Measurements from ENCODE around the gene EOMES. TPM values are rescaled to one million over a fixed set of nuclear protein-coding genes. Genes with fewer than 3 reads are reported as not detected.
"Not testable (repeated sequence)": the region's sequence is repeated elsewhere in the genome, so short reads cannot be mapped to it uniquely, and the experiment has no call there.

The EOMES gene
- 1 to 10 TPM in 3 of 6 donors, under 1 TPM in 3; 0.44 to 2.1 (median 1.1) TPM for total RNA-seq

GRCh38 chr3:27721717-27722564, at the start of gene EOMES:
TSS of gene EOMES (minus strand) at chr3:27722323. CDS start at chr3:27722294, 29 bp downstream.
- Histone ChIP-seq H3K27ac (peak within 1 kb of the TSS in 1 of 4 donors; percentile 70), H3K9me3 (no peaks in the 10 kb centered on the region), H3K36me3 (no peaks in the 10 kb centered on the region), H3K27me3 (peaks cover 0 to 45% (median 21%) of the 10 kb centered on the region in 4 donors), H3K4me1 (peaks cover 17 to 43% (median 30%) of the 10 kb centered on the region in 4 donors), H3K4me3 (peak within 1 kb of the TSS; percentile 3 to 52 (median 42))
- WGBS, 2 donors, result 2% methylated on average over 12 to 46 of the region's 81 CpGs
- peak in 2 of 6 experiments; percentile 17 to 28 for TF ChIP-seq CTCF (IDR thresholded peaks at IDR 0.05)
- peak in 1 of 4 donors; percentile 22 for TF ChIP-seq POLR2A (IDR thresholded peaks at IDR 0.05)
- no peak for TF ChIP-seq EP300 (IDR thresholded peaks at IDR 0.05)
- peak in 1 of 2 donors; percentile 35 for TF ChIP-seq POLR2AphosphoS5 (IDR thresholded peaks at IDR 0.05)
- ATAC-seq (ENCODE audit: low FRiP score in 2 of 2), result peak; percentile 20 to 50
- peak in 1 of 2 donors; percentile 86 for DNase-seq

- 18 to 43% methylated on average over 3 to 4 of the region's 4 CpGs for WGBS, 2 donors
Measured at GRCh38 chr3:27770384-27770783, 48.3 kb upstream of the EOMES start.

GRCh38 chr3:27767000-27767399, 44.9 kb upstream of the EOMES start:
- Histone ChIP-seq H3K27ac (no peak overlapping the region), H3K36me3 (no peaks in the 10 kb centered on the region), H3K4me1 (peaks cover 0 to 2% (median 0%) of the 10 kb centered on the region in 4 donors), H3K9me3 (no peaks in the 10 kb centered on the region), H3K27me3 (no peaks in the 10 kb centered on the region), H3K4me3 (no peak overlapping the region)
- 56 to 62% methylated on average over 3 of the region's 3 CpGs for WGBS, 2 donors
- TF ChIP-seq POLR2AphosphoS5 (IDR thresholded peaks at IDR 0.05) (no peak), POLR2A (IDR thresholded peaks at IDR 0.05) (no peak), CTCF (IDR thresholded peaks at IDR 0.05) (no peak), EP300 (IDR thresholded peaks at IDR 0.05) (no peak)
- ATAC-seq (ENCODE audit: low FRiP score in 2 of 2) (no peak), DNase-seq (no peak)

More at GRCh38 chr3:27770384-27770783, 48.3 kb upstream of the EOMES start:
- H3K27me3 ChIP-seq; H3K4me3 ChIP-seq; H3K4me1 ChIP-seq; DNase-seq; H3K9me3 ChIP-seq; H3K27ac ChIP-seq; H3K36me3 ChIP-seq; ATAC-seq (ENCODE audit: low FRiP score in 2 of 2): not testable (repeated sequence)

- no peaks in the 10 kb centered on the region for H3K36me3 ChIP-seq
- no peak for ATAC-seq (ENCODE audit: low FRiP score in 2 of 2)
- H3K9me3 ChIP-seq, result no peaks in the 10 kb centered on the region
- WGBS, 2 donors, result 88 to 97% methylated on average over 1 of the region's 1 CpG
- H3K4me3 ChIP-seq, result no peak overlapping the region
- no peaks in the 10 kb centered on the region for H3K27me3 ChIP-seq
- TF ChIP-seq EP300 (IDR thresholded peaks at IDR 0.05), result no peak
- TF ChIP-seq POLR2AphosphoS5 (IDR thresholded peaks at IDR 0.05), result no peak
- no peak for TF ChIP-seq CTCF (IDR thresholded peaks at IDR 0.05)
- TF ChIP-seq POLR2A (IDR thresholded peaks at IDR 0.05), result no peak
- no peaks in the 10 kb centered on the region for H3K4me1 ChIP-seq
- no peak for DNase-seq
- H3K27ac ChIP-seq, result no peak overlapping the region
Measured at GRCh38 chr3:27758083-27758482, 36.0 kb upstream of the EOMES start.

- Histone ChIP-seq H3K27ac (no peak overlapping the region), H3K9me3 (no peaks in the 10 kb centered on the region), H3K4me3 (no peak overlapping the region), H3K36me3 (no peaks in the 10 kb centered on the region), H3K27me3 (no peaks in the 10 kb centered on the region), H3K4me1 (no peaks in the 10 kb centered on the region)
- TF ChIP-seq EP300 (IDR thresholded peaks at IDR 0.05) (no peak), POLR2AphosphoS5 (IDR thresholded peaks at IDR 0.05) (no peak), CTCF (IDR thresholded peaks at IDR 0.05) (no peak), POLR2A (IDR thresholded peaks at IDR 0.05) (no peak)
- DNase-seq, result no peak
- 62 to 69% methylated on average over 2 of the region's 2 CpGs for WGBS, 2 donors
- ATAC-seq (ENCODE audit: low FRiP score in 2 of 2), result no peak
Measured at GRCh38 chr3:27756877-27757276, 34.8 kb upstream of the EOMES start.

Measured in upper lobe of left lung (tissue), 6 donors.